ENCODE data around the gene L3MBTL2.
"Not testable (repeated sequence)": the region's sequence is repeated elsewhere in the genome, so short reads cannot be mapped to it uniquely, and the experiment has no call there.

The L3MBTL2 gene

GRCh38 chr22:41242396-41243117, 37.4 kb downstream of the L3MBTL2 start:
- DNase-seq, result no peak

DNA sequence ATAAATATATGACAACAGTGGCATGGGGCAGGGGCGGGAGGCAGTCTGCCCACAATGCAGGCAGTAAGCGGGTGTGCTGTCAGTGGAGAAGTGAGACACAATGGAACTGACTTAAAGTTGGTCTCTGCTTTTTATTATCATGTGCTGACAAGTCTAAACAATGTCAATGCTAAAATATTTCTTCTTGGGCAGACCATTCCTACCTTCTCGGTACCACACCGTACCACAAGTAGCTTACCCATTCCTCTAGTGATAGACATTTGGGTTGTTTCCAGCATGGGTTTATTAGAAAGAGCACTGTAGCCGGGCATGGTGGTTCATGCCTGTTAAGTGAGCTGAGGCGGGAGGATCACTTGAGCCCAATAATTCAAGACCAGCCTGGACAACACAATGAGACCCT, 38.2 kb downstream of the L3MBTL2 start:
- DNase-seq, result no peak

GRCh38 chr22:41245917-41246499, 40.9 kb downstream of the L3MBTL2 start:
- no peak for DNase-seq

- no peak for DNase-seq
Observed at GRCh38 chr22:41247703-41248102, 42.6 kb downstream of the L3MBTL2 start.

DNA sequence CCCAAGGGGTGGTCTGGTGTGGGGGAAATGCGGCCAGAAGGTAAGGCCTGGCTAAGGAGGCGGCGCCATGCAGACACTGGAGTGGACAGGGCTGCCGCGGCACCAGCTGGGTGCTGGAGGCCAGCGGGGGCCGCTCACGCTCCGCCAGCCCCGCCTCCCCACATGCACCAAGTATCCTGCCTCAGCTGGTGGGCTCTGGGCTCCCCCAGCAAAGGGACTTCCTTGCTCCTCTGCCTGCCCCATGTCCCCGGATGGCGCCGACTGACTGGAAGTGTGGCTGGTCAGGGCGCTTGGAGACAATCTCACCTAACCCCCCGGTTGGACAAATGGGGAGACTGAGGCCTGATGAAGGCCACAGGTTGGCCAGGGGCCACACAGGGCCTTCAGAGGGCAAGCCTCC, 43.2 kb downstream of the L3MBTL2 start:
- DNase-seq, result no peak

DNA sequence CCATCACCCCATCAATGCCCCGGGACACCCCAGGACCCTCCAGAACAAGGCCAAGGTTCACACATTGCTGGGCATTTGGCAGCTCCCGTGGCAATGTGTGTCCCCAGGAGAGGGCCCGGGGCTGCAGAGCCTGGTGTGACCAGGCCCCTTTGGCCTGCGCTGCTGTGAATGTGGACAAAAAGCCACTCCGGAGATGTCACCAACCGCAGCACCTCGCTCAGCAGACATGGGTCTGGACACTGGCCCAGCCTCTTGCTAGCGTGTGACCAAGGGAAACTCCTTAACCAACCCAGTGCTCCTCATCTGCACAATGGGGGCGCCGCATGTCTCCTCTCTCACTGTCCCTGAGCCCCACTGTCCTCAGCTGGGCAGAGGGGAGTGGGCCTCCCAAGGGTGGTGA, 43.6 kb downstream of the L3MBTL2 start:
- no peak for DNase-seq

DNA sequence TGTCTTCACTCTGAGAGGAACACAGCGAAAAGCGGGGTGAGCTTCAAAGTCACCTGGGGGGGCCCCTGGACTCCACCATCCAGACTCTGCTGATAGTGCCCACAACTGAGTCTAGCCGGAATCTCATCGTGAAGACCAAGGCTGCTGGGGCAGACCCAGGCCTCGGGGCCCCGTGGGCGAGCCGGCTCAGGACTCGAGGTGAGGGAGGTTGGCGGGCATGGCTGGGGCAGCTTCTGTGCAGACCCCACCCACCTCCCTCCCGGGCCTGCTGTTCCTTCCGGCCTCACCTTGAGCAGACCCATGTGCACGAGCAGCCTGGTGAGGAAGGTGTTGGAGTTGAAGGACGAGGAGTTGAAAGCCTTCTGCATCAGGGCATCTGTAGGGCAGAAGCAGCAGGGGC, 44.3 kb downstream of the L3MBTL2 start:
- no peak for DNase-seq

DNA sequence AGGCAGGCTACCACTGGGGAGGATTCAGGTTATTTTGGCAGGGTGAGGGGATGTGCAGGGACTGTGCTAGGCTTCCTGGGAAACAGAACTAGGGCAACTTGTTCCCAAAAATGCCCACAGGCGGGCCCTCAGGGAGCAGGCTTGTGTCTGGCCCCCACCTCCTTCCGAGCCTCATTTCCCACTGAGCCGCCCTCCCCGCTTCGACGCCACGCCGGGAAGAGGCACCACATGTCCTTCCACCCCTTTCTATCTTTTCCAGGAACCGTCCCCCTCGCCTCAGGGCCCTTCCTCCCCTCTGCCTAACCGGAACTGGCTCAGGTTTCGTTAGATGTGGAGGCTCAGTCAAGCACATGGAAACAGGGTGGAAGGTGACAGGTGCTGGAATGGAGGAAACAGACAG, 45.0 kb downstream of the L3MBTL2 start:
- no peak for DNase-seq

DNA sequence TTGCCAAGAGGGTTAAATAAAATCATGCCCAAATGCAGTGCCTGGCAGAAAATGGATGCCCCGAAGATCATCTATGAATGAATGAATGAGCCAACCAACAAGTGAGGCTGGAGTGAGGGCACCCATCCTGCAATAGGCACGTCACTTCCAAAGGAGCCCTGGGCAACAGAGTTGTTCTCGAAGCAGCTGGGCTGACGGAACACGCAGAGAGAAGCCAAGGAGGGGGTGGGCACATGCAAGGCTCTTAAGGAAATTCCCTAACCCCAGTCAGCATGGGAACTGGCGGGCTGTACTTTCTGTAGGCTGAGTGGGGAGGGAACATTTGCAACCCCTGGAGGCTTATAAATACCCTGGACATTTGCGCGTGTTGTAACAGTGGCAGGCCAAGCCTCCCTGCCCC, 47.3 kb downstream of the L3MBTL2 start:
- no peak for DNase-seq

- no peak for DNase-seq
Observed at GRCh38 chr22:41254230-41254629, 49.1 kb downstream of the L3MBTL2 start.

GRCh38 chr22:41256254-41257253, 51.4 kb downstream of the L3MBTL2 start:
- peak; percentile 41 for DNase-seq

- no peak for DNase-seq
Observed at GRCh38 chr22:41257696-41258095, 52.6 kb downstream of the L3MBTL2 start.

DNA sequence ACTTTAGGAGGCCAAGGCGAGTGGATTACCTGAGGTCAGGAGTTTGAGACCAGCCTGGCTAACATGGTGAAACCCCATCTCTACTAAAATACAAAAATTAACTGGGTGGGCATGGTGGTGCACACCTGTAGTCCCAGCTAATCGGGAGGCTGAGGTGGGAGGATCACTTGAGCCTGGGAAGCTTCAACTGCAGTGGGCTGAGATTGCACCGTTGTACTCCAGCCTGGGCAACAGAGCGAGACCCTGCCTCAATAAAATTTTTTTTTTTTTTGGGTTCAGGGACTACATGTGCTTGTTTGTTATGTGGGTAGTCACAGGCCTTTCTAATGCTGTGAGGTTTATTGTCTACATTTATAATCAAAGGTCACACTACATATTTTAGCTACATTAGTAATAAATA, 54.6 kb downstream of the L3MBTL2 start:
- DNase-seq, result not testable (repeated sequence)

- DNase-seq, result no peak
Observed at GRCh38 chr22:41260871-41261270, 55.8 kb downstream of the L3MBTL2 start.

DNA sequence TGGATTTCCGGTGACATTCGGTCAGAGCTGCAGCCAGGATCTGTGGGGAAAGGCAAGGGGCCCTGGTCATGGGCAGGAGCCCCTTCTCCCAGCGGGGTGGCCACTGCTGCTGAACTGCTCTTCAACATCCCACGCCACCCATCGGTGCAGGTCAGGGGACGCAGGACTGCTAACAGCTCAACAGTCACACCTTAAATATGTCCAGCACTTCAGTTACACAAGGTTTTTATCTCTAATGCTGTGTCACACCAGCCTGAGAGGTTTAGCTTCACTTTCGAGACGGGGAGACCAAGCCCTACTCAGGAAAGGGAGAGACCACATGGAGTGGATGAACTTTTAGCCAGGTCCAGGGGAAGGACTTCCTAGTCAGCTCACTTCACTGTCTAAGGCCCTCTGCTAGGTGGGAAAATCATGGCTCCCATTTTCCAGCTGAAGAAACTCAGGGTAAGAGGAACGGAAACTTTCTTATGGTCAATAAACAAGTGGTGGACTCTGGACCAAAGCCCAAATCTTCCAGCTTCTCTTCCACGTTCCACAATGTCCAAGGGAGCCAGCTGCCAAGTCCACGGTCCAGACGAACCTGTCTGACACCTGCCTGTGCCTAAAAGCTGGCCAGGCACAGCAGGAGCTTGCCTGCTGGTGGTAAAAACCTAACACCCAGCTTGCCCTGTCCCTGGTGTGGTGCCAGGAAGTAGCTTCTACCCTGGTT, 56.6 kb downstream of the L3MBTL2 start:
- DNase-seq, result no peak

DNA sequence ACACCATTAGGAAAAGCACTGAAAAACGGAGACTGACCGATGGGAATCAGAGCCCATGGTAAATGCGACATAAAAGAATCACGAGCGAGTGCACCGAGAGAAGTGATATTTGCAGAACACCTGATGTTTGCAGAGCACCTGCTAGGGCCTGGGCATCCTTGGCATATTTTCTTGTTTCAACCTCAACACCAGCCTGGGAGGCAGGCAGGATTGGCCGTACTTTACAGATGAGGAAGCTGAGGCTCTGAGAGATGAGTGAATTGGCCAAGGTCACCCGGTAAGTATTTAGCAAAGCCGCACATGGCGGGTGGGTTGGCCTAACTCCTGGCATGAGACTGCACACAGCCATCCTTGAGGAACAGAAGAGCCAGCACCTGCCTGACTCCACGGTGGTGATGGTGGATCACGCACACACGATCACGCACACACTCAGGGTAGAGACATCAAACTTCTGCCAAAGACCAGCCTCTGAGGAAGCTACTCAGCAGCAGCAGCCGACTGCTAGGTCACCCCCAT, 57.2 kb downstream of the L3MBTL2 start:
- no peak for DNase-seq

DNA sequence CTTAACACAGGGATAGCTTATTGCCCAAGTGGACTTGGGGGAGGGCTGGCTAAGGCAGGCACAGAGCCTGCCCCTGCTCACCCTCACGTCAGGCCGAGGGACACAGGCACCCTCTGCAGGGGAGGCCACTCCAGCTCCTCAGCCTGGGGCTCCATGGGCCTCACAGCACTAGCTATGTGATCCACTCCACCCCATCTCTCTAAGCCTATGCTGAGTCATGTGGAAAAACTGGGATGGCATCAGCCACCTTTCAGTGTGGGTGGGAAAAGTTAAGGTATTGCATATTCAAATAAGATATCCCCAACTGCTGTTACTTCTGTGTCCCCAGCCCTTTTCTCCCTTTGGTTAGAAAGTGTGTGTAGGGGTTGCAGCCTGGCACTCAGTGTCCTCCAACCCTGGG, 58.6 kb downstream of the L3MBTL2 start:
- DNase-seq, result no peak

DNA sequence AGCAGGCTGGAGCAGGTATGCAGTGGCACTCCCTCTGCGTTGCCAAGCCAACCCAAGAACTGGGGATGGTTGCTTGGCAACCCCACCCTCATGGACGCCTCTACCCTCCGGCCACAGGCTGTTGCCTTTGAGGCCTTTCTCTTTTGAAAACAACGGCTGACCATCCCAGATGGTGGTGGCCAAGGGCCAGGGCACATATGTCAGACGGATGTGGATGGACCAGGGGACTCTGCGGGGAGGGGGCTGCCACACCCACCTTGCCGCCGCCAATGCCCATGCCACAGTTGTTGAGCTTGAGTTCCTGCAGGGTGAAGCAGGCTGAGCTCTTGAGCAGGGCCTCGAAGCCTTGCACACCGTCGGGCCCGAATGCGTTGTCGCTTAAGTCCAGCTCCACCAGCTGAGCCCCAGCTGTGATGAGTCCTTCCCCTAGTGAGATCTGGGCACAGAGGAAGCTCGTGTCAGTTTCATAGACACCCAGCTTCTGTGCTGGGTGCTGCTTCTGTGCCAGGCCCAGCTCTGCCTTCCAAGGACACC, 59.4 kb downstream of the L3MBTL2 start:
- DNase-seq, result no peak

GRCh38 chr22:41267958-41268357, 62.8 kb downstream of the L3MBTL2 start:
- no peak for DNase-seq

DNA sequence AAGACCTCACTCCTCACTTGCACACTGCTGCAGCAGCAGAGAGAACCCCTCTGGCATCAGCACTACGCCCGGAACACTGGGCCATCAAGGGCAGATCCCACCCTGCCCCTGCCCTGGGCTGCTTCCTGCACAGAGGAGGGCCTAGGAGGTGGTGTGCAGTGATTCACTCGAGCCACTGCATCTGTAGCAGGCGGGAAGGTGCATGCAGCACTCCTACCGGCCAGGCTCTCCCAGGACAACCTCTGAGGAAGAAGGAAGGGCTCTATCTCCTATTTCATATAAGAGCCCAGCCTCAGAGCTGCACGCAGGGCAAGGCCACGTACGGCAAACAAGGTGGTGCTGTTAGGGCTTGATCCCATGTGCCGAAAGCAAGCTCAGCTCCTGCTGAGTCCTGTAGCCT, 66.7 kb downstream of the L3MBTL2 start:
- DNase-seq, result no peak

- DNase-seq, result no peak
Observed at GRCh38 chr22:41273128-41273527, 68.0 kb downstream of the L3MBTL2 start.

DNA sequence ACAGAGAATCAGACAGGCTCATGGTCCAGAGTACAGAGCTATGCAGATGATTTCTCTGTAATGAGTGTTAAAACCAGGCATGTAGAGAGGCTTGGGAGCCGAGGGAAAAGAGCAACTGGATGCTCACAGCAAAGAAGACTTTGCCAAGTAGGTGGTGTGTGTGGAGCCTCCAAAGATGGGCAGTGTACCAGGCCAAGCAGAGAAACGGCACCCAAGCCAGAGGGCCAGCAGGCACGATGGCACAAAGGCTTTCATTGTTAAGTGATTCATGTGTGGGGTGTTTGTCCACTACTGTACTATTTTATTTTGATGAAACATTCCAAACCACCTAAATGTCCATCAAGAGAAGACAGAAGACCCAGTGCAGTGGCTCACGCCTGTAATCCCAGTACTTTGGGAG, 69.7 kb downstream of the L3MBTL2 start:
- DNase-seq, result no peak

DNA sequence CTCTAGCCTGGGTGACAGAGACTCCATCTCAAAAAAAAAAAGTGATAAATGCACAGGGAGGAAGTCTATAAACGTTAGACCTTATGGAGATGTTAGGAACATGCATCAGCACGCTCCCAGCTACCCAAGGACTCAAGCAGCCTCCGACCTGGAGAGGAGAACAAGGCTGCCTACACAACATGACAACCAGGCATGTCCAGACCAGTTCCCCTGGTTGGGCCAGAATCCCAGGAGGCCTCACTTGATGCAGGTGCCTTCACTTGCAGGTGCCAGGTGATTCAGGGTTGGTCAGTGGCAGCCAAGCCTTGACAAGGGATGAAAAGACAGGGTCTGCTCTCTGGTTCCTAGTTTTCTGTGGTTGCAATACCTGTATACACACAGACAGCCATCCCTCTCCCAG, 75.0 kb downstream of the L3MBTL2 start:
- DNase-seq, result no peak
